ENCODE results near the gene AGBL1. TPM values are rescaled to one million over a fixed set of nuclear protein-coding genes. Genes with fewer than 3 reads are reported as not detected.

AGBL1 gene
- total RNA-seq, 4 donors from 2014 or later = 0.32 to 0.40 TPM; not detected in 2

DNA sequence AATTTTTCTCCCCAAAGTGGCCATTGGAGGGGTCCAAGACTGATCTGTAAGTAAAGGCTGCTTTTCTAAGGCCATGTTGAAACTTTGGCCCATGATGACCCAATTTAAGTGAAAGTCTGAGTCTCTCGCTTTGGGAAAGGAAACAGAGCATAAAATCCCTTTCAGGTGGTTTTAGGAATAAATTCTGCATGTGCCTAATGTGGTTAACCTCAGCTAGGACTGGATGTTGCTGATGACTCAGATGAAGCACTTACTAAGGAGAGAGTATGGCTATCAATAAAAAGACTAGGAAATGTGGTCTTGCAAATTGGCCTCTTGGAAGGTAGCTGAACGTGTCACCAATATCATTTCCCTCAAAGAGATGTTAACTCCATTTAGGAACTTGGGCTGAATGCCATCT, 458.5 kb downstream of the AGBL1 start:
- H3K27me3 ChIP-seq = no peaks in the 10 kb centered on the region
- whole genome bisulfite sequencing, 2 donors (ENCODE audit: low coverage in 1 of 2) = 60 to 100% methylated on average over 1 to 2 of the region's 2 CpGs
- no peak overlapping the region for H3K4me3 ChIP-seq
- no peaks in the 10 kb centered on the region for H3K36me3 ChIP-seq
- TF ChIP-seq, protein P1, sequence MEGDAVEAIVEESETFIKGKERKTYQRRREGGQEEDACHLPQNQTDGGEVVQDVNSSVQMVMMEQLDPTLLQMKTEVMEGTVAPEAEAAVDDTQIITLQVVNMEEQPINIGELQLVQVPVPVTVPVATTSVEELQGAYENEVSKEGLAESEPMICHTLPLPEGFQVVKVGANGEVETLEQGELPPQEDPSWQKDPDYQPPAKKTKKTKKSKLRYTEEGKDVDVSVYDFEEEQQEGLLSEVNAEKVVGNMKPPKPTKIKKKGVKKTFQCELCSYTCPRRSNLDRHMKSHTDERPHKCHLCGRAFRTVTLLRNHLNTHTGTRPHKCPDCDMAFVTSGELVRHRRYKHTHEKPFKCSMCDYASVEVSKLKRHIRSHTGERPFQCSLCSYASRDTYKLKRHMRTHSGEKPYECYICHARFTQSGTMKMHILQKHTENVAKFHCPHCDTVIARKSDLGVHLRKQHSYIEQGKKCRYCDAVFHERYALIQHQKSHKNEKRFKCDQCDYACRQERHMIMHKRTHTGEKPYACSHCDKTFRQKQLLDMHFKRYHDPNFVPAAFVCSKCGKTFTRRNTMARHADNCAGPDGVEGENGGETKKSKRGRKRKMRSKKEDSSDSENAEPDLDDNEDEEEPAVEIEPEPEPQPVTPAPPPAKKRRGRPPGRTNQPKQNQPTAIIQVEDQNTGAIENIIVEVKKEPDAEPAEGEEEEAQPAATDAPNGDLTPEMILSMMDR (IDR thresholded peaks at IDR 0.05) = no peak
- TF ChIP-seq EP300 (IDR thresholded peaks at IDR 0.05; ENCODE audit: low read depth) = no peak
- no peaks in the 10 kb centered on the region for H3K4me1 ChIP-seq
- in situ Hi-C loops (cut with MboI; ENCODE audit: low pct_ligation_motif_present in 1 of 4, low pct_unique_long_range_greater_than_20kb in 1 of 4, low sequenced_read_pairs in 3 of 4) (no loop called here), intact Hi-C loops (cut with DNase I; ENCODE audit: low total_unique reads) (no loop called here)
- no peaks in the 10 kb centered on the region for H3K9me3 ChIP-seq
- no peak overlapping the region for H3K27ac ChIP-seq
- no peak for DNase-seq

DNA sequence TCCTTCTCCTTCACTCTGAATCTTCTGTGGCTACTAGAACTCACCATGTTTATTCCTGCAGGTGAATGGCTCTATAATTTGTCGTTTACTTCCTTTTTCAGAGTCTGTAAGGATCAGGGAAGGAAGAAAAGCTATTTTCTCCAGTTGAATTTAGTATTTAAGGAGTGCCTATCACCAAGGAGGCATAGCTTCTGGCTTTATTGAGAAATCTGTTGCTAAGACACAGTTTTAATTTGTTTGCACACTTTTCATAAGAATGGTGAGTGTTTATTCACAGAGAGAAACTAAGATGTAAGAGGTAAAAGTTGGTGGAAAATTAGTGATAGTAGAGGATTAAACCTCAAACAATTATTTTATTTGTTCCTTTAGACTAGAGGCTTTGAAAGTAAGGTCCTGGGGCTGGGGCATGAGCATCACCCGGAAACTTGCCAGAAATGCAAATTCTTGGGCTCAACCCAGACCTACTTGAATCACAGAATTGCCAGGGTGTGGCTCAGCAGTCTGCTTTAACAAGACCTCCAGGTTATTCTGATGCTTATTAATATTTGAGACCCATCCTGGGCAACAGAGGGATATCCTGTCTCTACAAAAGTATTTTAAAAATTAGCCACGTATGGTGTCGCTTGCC, 461.3 kb downstream of the AGBL1 start:
- no peak for DNase-seq
- intact Hi-C loops (cut with DNase I; ENCODE audit: low total_unique reads) (no loop called here), in situ Hi-C loops (cut with MboI; ENCODE audit: low pct_ligation_motif_present in 1 of 4, low pct_unique_long_range_greater_than_20kb in 1 of 4, low sequenced_read_pairs in 3 of 4) (no loop called here)
- WGBS, 2 donors (ENCODE audit: low coverage in 1 of 2) = 43 to 64% methylated on average over 1 to 4 of the region's 4 CpGs
- no peaks in the 10 kb centered on the region for H3K9me3 ChIP-seq
- H3K36me3 ChIP-seq = no peaks in the 10 kb centered on the region
- no peak for TF ChIP-seq EP300 (IDR thresholded peaks at IDR 0.05; ENCODE audit: low read depth)
- TF ChIP-seq, protein P1 (IDR thresholded peaks at IDR 0.05) = no peak
- no peak for TF ChIP-seq POLR2A (IDR thresholded peaks at IDR 0.05)
- no peak for TF ChIP-seq POLR2AphosphoS5 (IDR thresholded peaks at IDR 0.05)
- no peaks in the 10 kb centered on the region for H3K27me3 ChIP-seq
- H3K4me3 ChIP-seq = no peak overlapping the region
- H3K4me1 ChIP-seq = no peaks in the 10 kb centered on the region
- no peak overlapping the region for H3K27ac ChIP-seq

DNA sequence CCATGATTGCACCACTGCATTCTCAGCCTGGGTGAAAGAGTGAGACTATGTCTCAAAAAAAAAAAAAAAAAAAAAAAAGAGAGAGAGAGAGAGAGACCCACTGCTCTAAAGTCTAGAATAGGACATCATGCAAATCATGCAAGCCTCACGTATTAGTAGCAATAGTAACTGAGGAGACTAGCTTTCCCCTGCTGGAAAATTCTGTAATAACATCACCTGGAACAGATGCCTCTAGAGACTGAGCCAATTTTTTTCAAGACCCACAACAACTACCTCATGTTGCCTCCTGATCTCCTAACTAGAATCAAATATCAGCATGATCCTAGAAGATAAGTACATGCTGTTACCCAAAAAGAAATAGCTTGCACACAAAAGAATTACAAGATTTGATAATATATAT, 461.9 kb downstream of the AGBL1 start:
- in situ Hi-C loops (cut with MboI; ENCODE audit: low pct_ligation_motif_present in 1 of 4, low pct_unique_long_range_greater_than_20kb in 1 of 4, low sequenced_read_pairs in 3 of 4) (no loop called here), intact Hi-C loops (cut with DNase I; ENCODE audit: low total_unique reads) (no loop called here)
- Histone ChIP-seq H3K4me3 (no peak overlapping the region), H3K9me3 (no peaks in the 10 kb centered on the region), H3K36me3 (no peaks in the 10 kb centered on the region), H3K4me1 (no peaks in the 10 kb centered on the region), H3K27me3 (no peaks in the 10 kb centered on the region), H3K27ac (no peak overlapping the region)
- TF ChIP-seq, protein P1 (IDR thresholded peaks at IDR 0.05) = no peak
- TF ChIP-seq POLR2AphosphoS5 (IDR thresholded peaks at IDR 0.05) (no peak), EP300 (IDR thresholded peaks at IDR 0.05; ENCODE audit: low read depth) (no peak), POLR2A (IDR thresholded peaks at IDR 0.05) (no peak)
- 50 to 56% methylated on average over 1 of the region's 1 CpG for WGBS, 2 donors (ENCODE audit: low coverage in 1 of 2)
- no peak for DNase-seq

DNA sequence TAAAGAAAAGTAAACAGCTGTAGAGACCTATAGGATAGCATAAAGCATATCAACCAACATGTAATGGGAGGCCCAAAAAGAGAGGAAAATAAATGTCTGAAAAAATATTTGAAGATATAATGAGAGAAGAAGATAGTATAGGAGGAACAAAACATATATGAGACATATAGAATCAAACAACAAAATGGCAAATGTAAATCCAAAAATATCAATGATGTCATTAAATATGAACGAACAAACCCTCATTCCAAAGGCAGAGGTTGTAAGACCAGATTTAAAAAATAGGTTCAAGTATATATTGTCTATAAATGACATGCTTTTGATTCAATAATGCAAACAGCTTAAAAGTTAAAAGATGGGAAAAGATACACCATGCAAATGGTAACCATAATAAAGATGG, 470.4 kb downstream of the AGBL1 start:
- no peak overlapping the region for H3K27ac ChIP-seq
- intact Hi-C loops (cut with DNase I; ENCODE audit: low total_unique reads) (no loop called here), in situ Hi-C loops (cut with MboI; ENCODE audit: low pct_ligation_motif_present in 1 of 4, low pct_unique_long_range_greater_than_20kb in 1 of 4, low sequenced_read_pairs in 3 of 4) (loop anchor here in 1 of 4 donors (25.0 kb wide), 1 partner anchor 537 kb away; no protein-coding TSS in a partner anchor)

More for the DNA sequence above, 470.4 kb downstream of the AGBL1 start:
- TF ChIP-seq POLR2AphosphoS5 (IDR thresholded peaks at IDR 0.05) (no peak), EP300 (IDR thresholded peaks at IDR 0.05; ENCODE audit: low read depth) (no peak), POLR2A (IDR thresholded peaks at IDR 0.05) (no peak)
- TF ChIP-seq, protein P1 (IDR thresholded peaks at IDR 0.05) = no peak
- 55 to 72% methylated on average over 1 of the region's 1 CpG for WGBS, 2 donors (ENCODE audit: low coverage in 1 of 2)
- H3K9me3 ChIP-seq = no peaks in the 10 kb centered on the region
- no peaks in the 10 kb centered on the region for H3K27me3 ChIP-seq
- H3K4me1 ChIP-seq = no peaks in the 10 kb centered on the region
- H3K4me3 ChIP-seq = no peak overlapping the region
- no peaks in the 10 kb centered on the region for H3K36me3 ChIP-seq
- no peak for DNase-seq

All from transverse colon (tissue), 4 donors.